DND-41 (cell line): ENCODE data around the gene TNFRSF9.

Experiments
- ATAC-seq: fragments of 200-7000 bp; cut with Tn5 transposase; 3 replicates; pipeline ENCODE4 v1.9.1; 2021; ENCODE audit warnings: low read depth; ENCODE audit not compliant: insufficient read depth
- DNase-seq: peaks from one replicate; pipeline ENCODE4 v3.0.0-alpha.2; 2020
- H2AFZ ChIP-seq: 2 replicates; pipeline ENCODE4 v1.6.0; 2012; ENCODE audit warnings: low read depth, low read length
- H3K27ac ChIP-seq: 2 replicates; pipeline ENCODE4 v1.5.1; 2012; ENCODE audit warnings: low read length, inconsistent platforms
- H3K27me3 ChIP-seq: fragments of 200-600 bp; sonication (generic); 2 replicates; pipeline ENCODE4 v1.6.0; 2012; ENCODE audit warnings: low read length, mild to moderate bottlenecking, inconsistent platforms; ENCODE audit not compliant: insufficient read depth, poor library complexity
- H3K36me3 ChIP-seq: 2 replicates; pipeline ENCODE4 v1.5.1; 2012; ENCODE audit warnings: low read length, inconsistent platforms; ENCODE audit not compliant: insufficient read depth
- H3K4me1 ChIP-seq: 2 replicates; pipeline ENCODE4 v1.5.1; 2012; ENCODE audit warnings: mild to moderate bottlenecking, low read length; ENCODE audit not compliant: insufficient read depth
- H3K4me2 ChIP-seq: 2 replicates; pipeline ENCODE4 v1.6.0; 2012; ENCODE audit warnings: mild to moderate bottlenecking, moderate library complexity, low read length, inconsistent platforms; ENCODE audit not compliant: insufficient read depth
- H3K4me3 ChIP-seq, 2 experiments: fragments of 200-600 bp in 1 of 2; shearing (Covaris generic) in 1 of 2; 2 replicates each; pipeline ENCODE4 v1.5.1; 2012 to 2016; ENCODE audit warnings: inconsistent platforms in 2 of 2, low read length in 2 of 2, mild to moderate bottlenecking in 2 of 2, low read depth in 1 of 2, moderate library complexity in 1 of 2
- H3K79me2 ChIP-seq: 2 replicates; pipeline ENCODE4 v1.6.0; 2012; ENCODE audit warnings: low read length, inconsistent platforms; ENCODE audit not compliant: insufficient read depth
- H3K9ac ChIP-seq: 2 replicates; pipeline ENCODE4 v1.6.0; 2012; ENCODE audit warnings: low read depth, mild to moderate bottlenecking, inconsistent platforms, low read length, moderate library complexity
- H3K9me3 ChIP-seq: 2 replicates; pipeline ENCODE4 v1.5.1; 2012; ENCODE audit warnings: low read length, moderate library complexity, mild to moderate bottlenecking, inconsistent platforms; ENCODE audit not compliant: insufficient read depth, severe bottlenecking
- H4K20me1 ChIP-seq: 2 replicates; pipeline ENCODE4 v1.6.0; 2012; ENCODE audit warnings: low read length; ENCODE audit not compliant: insufficient read depth
- EZH2 ChIP-seq: IDR thresholded peaks from 3 replicates; pipeline ENCODE4 v1.6.1; 2012; ENCODE audit warnings: borderline replicate concordance, low read depth, mild to moderate bottlenecking, moderate library complexity, low read length, inconsistent platforms; ENCODE audit not compliant: severe bottlenecking
- TF ChIP-seq, protein P1 (sequence below): IDR thresholded peaks from 2 replicates; pipeline ENCODE4 v1.5.1; 2012; ENCODE audit warnings: borderline replicate concordance, low read length, moderate library complexity, mild to moderate bottlenecking; ENCODE audit not compliant: poor library complexity, severe bottlenecking; ENCODE audit errors: extremely low read depth

The TNFRSF9 gene

GRCh38 chr1:7916501-7916830, 24.2 kb downstream of the TNFRSF9 start:
- Histone ChIP-seq H3K36me3 (no peaks in the 10 kb centered on the region), H3K27ac (no peak overlapping the region), H3K4me3 (no peak overlapping the region), H3K27me3 (peaks cover 3% of the 10 kb centered on the region), H3K4me1 (no peaks in the 10 kb centered on the region), H4K20me1 (no peaks in the 10 kb centered on the region), H3K9ac (no peak overlapping the region), H2AFZ (no peak overlapping the region), H3K4me2 (no peak overlapping the region), H3K79me2 (no peaks in the 10 kb centered on the region), H3K9me3 (no peaks in the 10 kb centered on the region)
- TF ChIP-seq, protein P1, sequence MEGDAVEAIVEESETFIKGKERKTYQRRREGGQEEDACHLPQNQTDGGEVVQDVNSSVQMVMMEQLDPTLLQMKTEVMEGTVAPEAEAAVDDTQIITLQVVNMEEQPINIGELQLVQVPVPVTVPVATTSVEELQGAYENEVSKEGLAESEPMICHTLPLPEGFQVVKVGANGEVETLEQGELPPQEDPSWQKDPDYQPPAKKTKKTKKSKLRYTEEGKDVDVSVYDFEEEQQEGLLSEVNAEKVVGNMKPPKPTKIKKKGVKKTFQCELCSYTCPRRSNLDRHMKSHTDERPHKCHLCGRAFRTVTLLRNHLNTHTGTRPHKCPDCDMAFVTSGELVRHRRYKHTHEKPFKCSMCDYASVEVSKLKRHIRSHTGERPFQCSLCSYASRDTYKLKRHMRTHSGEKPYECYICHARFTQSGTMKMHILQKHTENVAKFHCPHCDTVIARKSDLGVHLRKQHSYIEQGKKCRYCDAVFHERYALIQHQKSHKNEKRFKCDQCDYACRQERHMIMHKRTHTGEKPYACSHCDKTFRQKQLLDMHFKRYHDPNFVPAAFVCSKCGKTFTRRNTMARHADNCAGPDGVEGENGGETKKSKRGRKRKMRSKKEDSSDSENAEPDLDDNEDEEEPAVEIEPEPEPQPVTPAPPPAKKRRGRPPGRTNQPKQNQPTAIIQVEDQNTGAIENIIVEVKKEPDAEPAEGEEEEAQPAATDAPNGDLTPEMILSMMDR, result no peak
- TF ChIP-seq EZH2, result no peak
- ATAC-seq (no peak), DNase-seq (no peak)

DNA sequence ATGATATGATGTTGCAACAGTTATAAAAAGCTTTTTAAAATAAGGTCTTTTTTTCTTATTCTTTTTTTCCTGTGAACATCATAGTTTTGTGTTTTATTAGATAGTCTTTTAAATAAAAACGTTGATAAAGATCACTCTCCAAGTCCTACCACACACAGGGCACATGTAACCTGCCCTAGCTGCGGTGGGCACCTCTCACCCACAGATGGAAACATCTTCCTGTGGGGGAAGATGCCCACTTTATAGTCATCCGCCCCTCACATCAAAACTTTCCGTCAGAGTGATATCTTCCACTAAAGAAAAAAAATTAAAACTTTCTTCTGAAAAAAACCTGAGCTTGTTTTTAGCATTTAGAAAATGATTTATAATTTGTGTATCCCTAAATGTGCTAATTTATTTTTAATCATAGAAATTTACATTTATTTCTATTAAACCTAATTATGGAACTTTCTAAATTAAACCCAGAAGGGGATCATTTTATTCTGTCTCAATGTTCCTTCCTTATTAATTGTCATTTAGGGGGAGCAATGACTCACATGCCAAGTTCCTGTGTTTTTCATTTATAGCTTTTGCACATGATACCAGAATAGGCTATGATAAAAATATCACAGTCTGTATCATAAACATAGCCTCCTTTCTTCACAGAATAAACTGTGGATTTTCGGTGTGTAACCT, 24.7 kb downstream of the TNFRSF9 start:
- no peaks in the 10 kb centered on the region for H4K20me1 ChIP-seq
- no peak for TF ChIP-seq EZH2
- TF ChIP-seq, protein P1, result no peak
- no peak overlapping the region for H3K4me2 ChIP-seq
- H3K79me2 ChIP-seq, result no peaks in the 10 kb centered on the region
- DNase-seq, result no peak
- H3K36me3 ChIP-seq, result no peaks in the 10 kb centered on the region
- H3K9ac ChIP-seq, result no peak overlapping the region
- peaks cover 3% of the 10 kb centered on the region for H3K27me3 ChIP-seq
- ATAC-seq, result no peak
- no peak overlapping the region for H3K27ac ChIP-seq
- no peaks in the 10 kb centered on the region for H3K4me1 ChIP-seq
- no peak overlapping the region for H3K4me3 ChIP-seq
- no peaks in the 10 kb centered on the region for H3K9me3 ChIP-seq
- H2AFZ ChIP-seq, result no peak overlapping the region

GRCh38 chr1:7912743-7913557, 27.7 kb downstream of the TNFRSF9 start:
- Histone ChIP-seq H3K9me3 (no peaks in the 10 kb centered on the region), H3K27me3 (peaks cover 3% of the 10 kb centered on the region), H4K20me1 (no peaks in the 10 kb centered on the region), H3K4me1 (no peaks in the 10 kb centered on the region), H2AFZ (no peak overlapping the region), H3K4me2 (no peak overlapping the region), H3K4me3 (no peak overlapping the region), H3K36me3 (no peaks in the 10 kb centered on the region), H3K9ac (no peak overlapping the region), H3K79me2 (no peaks in the 10 kb centered on the region), H3K27ac (no peak overlapping the region)
- TF ChIP-seq, protein P1, result no peak
- TF ChIP-seq EZH2, result no peak
- ATAC-seq, result no peak
- no peak for DNase-seq
